Stimulated activated CD8-positive, alpha-beta memory T cell treated with anti-CD3 and anti-CD28 coated beads, Interleukin-4, amount 100 ng/mL, for 1 hour (primary cell): ENCODE results near the gene PTAR1.

Experiments
- DNase-seq, 2 donors: peaks; one replicate each; pipeline ENCODE4 v3.0.0-alpha.2; 2020; ENCODE audit warnings: low read depth in 2 of 2, low spot score in 1 of 2

Gene PTAR1

DNA sequence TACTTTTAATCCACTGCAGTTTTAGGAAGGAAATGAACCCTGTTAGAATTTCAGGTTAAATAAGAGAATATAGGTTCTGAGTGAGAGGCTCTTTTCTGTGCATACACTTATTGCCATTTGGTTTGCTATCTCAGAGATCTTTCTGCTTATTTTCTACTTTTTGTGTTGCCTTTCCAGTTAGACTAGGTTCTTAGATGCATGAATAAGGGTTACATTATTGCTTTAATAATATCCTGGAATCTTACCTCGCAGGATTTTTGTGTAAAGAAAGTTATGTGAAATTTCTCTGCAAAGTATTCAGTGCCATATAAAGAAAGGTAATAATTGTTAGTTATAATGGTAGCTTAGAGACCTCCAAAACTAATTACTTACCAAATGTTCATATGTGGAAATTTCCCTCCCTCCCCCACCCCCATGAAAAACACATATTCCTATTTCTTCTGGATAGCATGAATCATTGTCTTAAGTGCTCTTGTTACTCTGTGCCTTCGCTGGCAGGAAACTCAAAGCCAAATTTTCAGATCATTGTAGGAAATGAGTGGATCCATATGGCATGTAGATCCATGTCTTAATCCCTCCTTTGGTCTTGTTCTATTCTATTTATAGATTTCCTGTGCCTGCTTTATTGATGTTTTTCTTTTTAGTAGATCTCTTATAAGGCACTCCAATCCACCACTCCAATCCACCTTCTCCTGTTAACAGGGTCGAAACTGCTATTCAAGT lies 84.9 kb downstream of the PTAR1 start:
- DNase-seq: no peak

DNA sequence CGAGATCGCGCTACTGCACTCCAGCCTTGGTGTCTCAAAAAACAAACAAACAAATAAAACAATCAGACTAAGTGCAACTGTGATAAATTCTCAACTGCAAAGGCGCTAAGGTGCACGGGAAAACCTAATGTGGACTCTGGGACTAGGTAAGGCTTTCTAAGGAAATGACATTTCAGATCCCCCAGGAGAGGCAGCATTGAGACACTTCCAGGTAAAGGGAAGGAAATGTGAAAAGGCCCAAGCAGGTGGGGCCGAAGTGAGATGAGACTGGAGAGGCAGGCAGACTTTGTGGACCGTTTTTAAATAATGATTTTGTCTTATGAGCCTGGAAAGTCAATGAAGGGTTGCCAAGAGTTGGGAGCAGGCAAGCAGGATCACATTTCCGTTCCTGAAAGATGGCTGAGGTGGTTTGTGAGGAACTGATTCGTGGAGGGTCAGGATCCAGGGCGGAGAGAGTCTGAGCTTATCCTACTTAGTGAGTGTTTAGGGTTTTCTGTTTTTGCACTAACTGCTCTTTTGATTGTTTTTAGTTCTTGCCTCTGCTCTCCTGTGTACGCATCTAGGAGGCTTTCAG lies 85.6 kb downstream of the PTAR1 start:
- DNase-seq: no peak

GRCh38 chr9:69673311-69673640 lies 86.5 kb downstream of the PTAR1 start:
- no peak for DNase-seq

DNA sequence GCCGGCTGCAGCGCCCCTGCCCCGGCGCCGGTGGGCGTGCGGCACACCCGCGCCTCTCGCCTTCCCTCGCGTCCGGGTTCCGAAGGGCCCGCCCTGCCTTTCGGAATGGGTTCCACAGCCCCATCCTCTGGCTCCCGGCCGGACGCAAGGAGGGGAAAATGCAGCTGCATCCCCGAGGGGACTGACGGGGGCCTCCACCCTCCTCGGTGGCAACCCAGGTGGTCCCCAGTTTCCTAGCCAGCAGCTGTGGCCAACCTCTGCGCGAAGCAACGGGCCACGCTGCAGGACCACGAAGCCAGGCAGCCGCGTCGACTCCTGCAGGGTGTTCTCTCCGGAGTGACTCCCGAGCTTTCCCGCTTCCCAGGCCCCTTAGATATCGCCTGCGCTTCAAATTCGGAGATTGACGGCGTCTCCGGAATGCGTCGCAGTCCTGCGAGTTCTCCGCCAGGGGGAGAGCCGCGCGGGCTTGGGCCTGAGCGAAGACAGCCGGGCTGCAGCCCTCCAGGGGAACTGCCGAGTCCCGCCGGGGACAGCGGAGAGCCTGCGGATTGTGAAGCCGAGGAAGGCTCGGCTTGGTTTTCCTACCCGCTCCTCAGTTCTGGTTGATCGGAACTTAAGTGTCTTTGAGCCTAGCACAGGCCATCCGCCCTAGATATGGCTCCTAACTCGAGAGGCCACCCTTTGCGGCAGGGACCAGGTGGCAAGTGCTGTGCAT lies 87.1 kb downstream of the PTAR1 start:
- DNase-seq: peak; percentile 28 to 48

DNA sequence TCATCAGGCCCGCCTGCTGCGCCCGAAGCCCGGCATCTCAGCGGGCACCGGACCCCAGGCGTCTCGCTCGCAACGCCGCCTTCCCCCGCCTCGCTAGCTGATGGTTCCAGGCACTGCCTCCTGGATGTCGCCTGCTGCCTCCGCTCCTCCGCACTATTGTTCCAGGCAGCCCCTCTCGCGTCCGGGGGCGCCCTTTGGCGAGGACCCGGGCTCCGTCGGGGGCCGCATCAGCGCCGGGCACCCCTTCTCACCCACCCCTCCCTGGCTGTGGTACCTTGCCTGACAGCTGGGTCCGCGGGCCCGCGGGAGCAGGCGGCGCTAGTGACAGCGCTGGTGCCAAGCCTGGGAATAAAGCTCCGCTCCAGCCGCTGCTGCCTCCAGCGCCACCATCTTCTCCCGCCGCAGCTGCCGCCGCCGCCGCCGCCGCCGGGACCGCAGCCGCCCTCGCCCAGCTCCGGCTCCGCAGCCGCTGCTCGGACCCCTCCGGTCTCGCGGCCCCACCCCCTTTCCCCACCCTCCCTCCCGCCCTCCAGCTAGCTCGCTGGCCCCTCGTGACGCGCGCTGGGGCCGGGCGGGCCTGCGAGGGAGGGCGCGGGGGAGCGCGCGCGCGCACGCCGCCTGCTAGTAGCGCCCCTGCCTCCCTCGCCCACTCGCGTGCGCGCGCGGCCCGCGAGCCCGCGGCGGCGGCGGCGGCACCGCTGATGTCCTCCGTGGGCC lies 87.8 kb downstream of the PTAR1 start, which contains the start of gene APBA1:
Gene APBA1 (minus strand): TSS at position 493 of the 717 bp plus-strand sequence.
- no peak for DNase-seq

- no peak for DNase-seq
Observed at GRCh38 chr9:69671311-69671878, 88.4 kb downstream of the PTAR1 start.

DNA sequence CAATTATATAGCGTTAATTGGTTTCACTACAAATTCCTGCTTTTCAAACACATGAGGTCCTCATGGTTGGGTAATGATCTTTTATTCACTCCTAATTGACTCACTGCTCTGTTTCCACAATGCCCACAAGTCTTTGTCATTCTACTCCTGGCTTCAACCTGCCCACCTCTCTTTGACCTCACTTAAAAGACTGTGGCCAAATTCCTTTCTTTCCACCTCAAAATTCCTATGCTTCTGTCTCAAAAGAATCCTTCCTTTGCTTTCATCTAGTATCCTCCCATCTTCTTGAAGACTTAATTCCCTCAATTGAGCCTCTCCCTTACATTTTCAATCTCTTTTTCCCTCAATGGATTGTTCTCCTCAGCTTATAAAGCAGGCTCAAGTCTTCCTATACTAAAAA lies 92.5 kb downstream of the PTAR1 start:
- DNase-seq: no peak

DNA sequence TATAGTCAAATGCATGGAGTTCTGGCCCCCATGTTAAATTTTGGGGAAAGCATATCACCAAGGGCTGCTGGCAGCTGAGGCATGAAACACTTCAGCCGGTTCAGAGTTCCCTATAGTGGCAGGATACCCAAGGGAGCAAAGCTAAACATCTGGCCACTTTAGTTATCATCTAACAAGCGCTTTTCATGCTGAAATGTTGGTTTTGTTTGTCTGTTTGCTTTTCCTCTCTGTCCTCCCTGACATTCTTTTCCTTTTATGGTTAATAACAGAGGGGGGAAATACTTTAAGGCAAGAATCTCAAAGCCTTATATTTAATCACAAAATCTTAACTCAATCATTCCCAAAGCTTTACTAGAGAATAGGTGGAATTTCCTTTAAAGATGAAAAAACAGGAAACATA lies 99.5 kb downstream of the PTAR1 start:
- DNase-seq: no peak
